HG02678 (cell line): ENCODE measurements around the gene MRPL34.

Experiments
- ATAC-seq: cut with Tn5 transposase; IDR thresholded peaks from one replicate; pipeline ENCODE4 v1.9.1; 2021; ENCODE audit warnings: mild to moderate bottlenecking, moderate library complexity; ENCODE audit not compliant: unreplicated experiment

Gene MRPL34

GRCh38 chr19:17340302-17340870 lies 34.7 kb downstream of the MRPL34 start:
- no peak for ATAC-seq

- ATAC-seq: no peak
These were observed 35.2 kb downstream of the MRPL34 start for GRCh38 chr19:17340871-17341357.

- no peak for ATAC-seq
These were observed 35.7 kb downstream of the MRPL34 start for GRCh38 chr19:17341386-17341785.

- no peak for ATAC-seq
These were observed 36.2 kb downstream of the MRPL34 start for GRCh38 chr19:17341845-17342244.

GRCh38 chr19:17346109-17346671 lies 40.5 kb downstream of the MRPL34 start:
- ATAC-seq: peak; percentile 47

- no peak for ATAC-seq
These were observed 41.7 kb downstream of the MRPL34 start for GRCh38 chr19:17347361-17347760.

GRCh38 chr19:17347877-17348276 lies 42.2 kb downstream of the MRPL34 start:
- no peak for ATAC-seq

- ATAC-seq: no peak
These were observed 43.0 kb downstream of the MRPL34 start for GRCh38 chr19:17348700-17349099.

- ATAC-seq: no peak
These were observed 46.3 kb downstream of the MRPL34 start for GRCh38 chr19:17351815-17352435.

- ATAC-seq: no peak
These were observed 47.1 kb downstream of the MRPL34 start for GRCh38 chr19:17352608-17353280.

GRCh38 chr19:17353386-17353785 lies 47.7 kb downstream of the MRPL34 start:
- no peak for ATAC-seq
